ENCODE data around the gene NFATC3. TPM values are rescaled to one million over a fixed set of nuclear protein-coding genes. Genes with fewer than 3 reads are reported as not detected.

The NFATC3 gene
- total and polyA plus RNA-seq, 2 donors (not counting 1 experiment from before 2014, with no cell fraction given) = 33.4 to 115 TPM

- H3K27me3 Mint-ChIP-seq = no peaks in the 10 kb centered on the region
- Histone ChIP-seq H3K27me3 (replicated peaks in 1 of 4; ENCODE audit: control extremely low read depth in 1 of 4, control insufficient read depth in 3 of 4, insufficient read depth in 4 of 4, low read length in 3 of 4) (no peaks in the 10 kb centered on the region), H3K9ac (ENCODE audit: low read length) (no peak overlapping the region), H3K4me3 (ENCODE audit: control extremely low read depth in 1 of 5, extremely low read depth in 1 of 5, insufficient read depth in 1 of 5, low read depth in 2 of 5, low read length in 4 of 5) (no peak overlapping the region), H2AFZ (ENCODE audit: insufficient read depth, low read depth, low read length, poor library complexity, severe bottlenecking) (no peak overlapping the region), H3K79me2 (ENCODE audit: control insufficient read depth, insufficient read depth, low read length) (peaks cover 100% of the 10 kb centered on the region), H3K36me3 (replicated peaks in 1 of 2; ENCODE audit: control extremely low read depth in 1 of 2, control insufficient read depth in 1 of 2, extremely low read depth in 1 of 2, insufficient read depth in 2 of 2, low read length in 1 of 2) (peaks cover 0 to 3% of the 10 kb centered on the region in 2 experiments), H3K27ac (ENCODE audit: low read length in 2 of 2) (peak overlapping the region in 1 of 2 donors; percentile 73), H4K20me1 (ENCODE audit: control insufficient read depth, insufficient read depth, low read length, poor library complexity, severe bottlenecking) (peaks cover 84% of the 10 kb centered on the region), H3K9me3 (ENCODE audit: control extremely low read depth in 1 of 3, control insufficient read depth in 2 of 3, insufficient read depth in 1 of 3, low read length in 2 of 3) (peaks cover 0 to 1% (median under 1%) of the 10 kb centered on the region in 3 donors), H3K4me1 (ENCODE audit: control insufficient read depth in 2 of 2, insufficient read depth in 2 of 2, low read length in 2 of 2) (peaks cover 64 to 73% of the 10 kb centered on the region in 2 donors), H3K4me2 (replicated peaks; ENCODE audit: low read depth, low read length, poor library complexity, severe bottlenecking) (no peak overlapping the region)
- ChIA-PET POLR2A (interaction anchor here (1.1 kb wide), 1 partner anchor 31 kb away, joined by 5 read pairs; the partner anchor contains the start of gene NFATC3), CTCF (interaction anchor here (1.1 to 2.6 kb wide), 8 partner anchors 15 to 112 kb away, joined by 3 to 17 read pairs (median 6); partner anchors contain the start of gene NFATC3)
- WGBS (ENCODE audit: insufficient coverage) = 100% methylated on average over 1 of the region's 2 CpGs
- DNase-seq (peak; percentile 54), ATAC-seq (ENCODE audit: low read depth) (peak; percentile 31)
- H3K4me3 Mint-ChIP-seq = no peak overlapping the region
- H3K27ac Mint-ChIP-seq = peak overlapping the region; percentile 67
- H3K4me1 Mint-ChIP-seq = peaks cover 74% of the 10 kb centered on the region
- H3K9me3 Mint-ChIP-seq (ENCODE audit: insufficient read depth) = peaks cover 5% of the 10 kb centered on the region
- intact Hi-C loops (cut with micrococcal nuclease) = loop anchor here (1.0 kb wide), 2 partner anchors 22 to 46 kb away; no protein-coding TSS in a partner anchor
- TF ChIP-seq CTCF (IDR thresholded peaks at IDR 0.05) (peak; percentile 77), EZH2 (IDR thresholded peaks at IDR 0.05; ENCODE audit: borderline replicate concordance, insufficient read depth, low read depth, low read length, poor library complexity, severe bottlenecking) (no peak)
Measured at GRCh38 chr16:68116256-68116867, 31.2 kb downstream of the NFATC3 start.

GRCh38 chr16:68117884-68118283 is 32.7 kb downstream of the NFATC3 start:
- Histone ChIP-seq H3K9ac (ENCODE audit: low read length) (no peak overlapping the region), H3K4me2 (replicated peaks; ENCODE audit: low read depth, low read length, poor library complexity, severe bottlenecking) (peak overlapping the region; percentile 51), H3K27ac (ENCODE audit: low read length in 2 of 2) (peak overlapping the region in 1 of 2 donors; percentile 73), H3K9me3 (ENCODE audit: control extremely low read depth in 1 of 3, control insufficient read depth in 2 of 3, insufficient read depth in 1 of 3, low read length in 2 of 3) (no peaks in the 10 kb centered on the region), H3K4me3 (ENCODE audit: control extremely low read depth in 1 of 5, extremely low read depth in 1 of 5, insufficient read depth in 1 of 5, low read depth in 2 of 5, low read length in 4 of 5) (no peak overlapping the region), H3K79me2 (ENCODE audit: control insufficient read depth, insufficient read depth, low read length) (peaks cover 100% of the 10 kb centered on the region), H4K20me1 (ENCODE audit: control insufficient read depth, insufficient read depth, low read length, poor library complexity, severe bottlenecking) (peaks cover 85% of the 10 kb centered on the region), H3K36me3 (replicated peaks in 1 of 2; ENCODE audit: control extremely low read depth in 1 of 2, control insufficient read depth in 1 of 2, extremely low read depth in 1 of 2, insufficient read depth in 2 of 2, low read length in 1 of 2) (peaks cover 0 to 11% of the 10 kb centered on the region in 2 experiments), H2AFZ (ENCODE audit: insufficient read depth, low read depth, low read length, poor library complexity, severe bottlenecking) (no peak overlapping the region), H3K27me3 (replicated peaks in 1 of 4; ENCODE audit: control extremely low read depth in 1 of 4, control insufficient read depth in 3 of 4, insufficient read depth in 4 of 4, low read length in 3 of 4) (no peaks in the 10 kb centered on the region), H3K4me1 (ENCODE audit: control insufficient read depth in 2 of 2, insufficient read depth in 2 of 2, low read length in 2 of 2) (peaks cover 67 to 77% of the 10 kb centered on the region in 2 donors)
- CTCF ChIA-PET = interaction anchor here (0.6 to 3.3 kb wide), 9 partner anchors 12 to 531 kb away, joined by 3 to 17 read pairs (median 8); partner anchors contain the start of gene NFATC3
- Mint-ChIP-seq H3K27ac (peak overlapping the region; percentile 69), H3K4me1 (peaks cover 76% of the 10 kb centered on the region), H3K9me3 (ENCODE audit: insufficient read depth) (no peaks in the 10 kb centered on the region), H3K4me3 (peak overlapping the region; percentile 49), H3K27me3 (no peaks in the 10 kb centered on the region)
- no peak for TF ChIP-seq CTCF (IDR thresholded peaks at IDR 0.05)
- TF ChIP-seq EZH2 (IDR thresholded peaks at IDR 0.05; ENCODE audit: borderline replicate concordance, insufficient read depth, low read depth, low read length, poor library complexity, severe bottlenecking) = no peak
- DNase-seq (no peak), ATAC-seq (ENCODE audit: low read depth) (no peak)
- POLR2A ChIA-PET = interaction anchor here (1.2 kb wide), 1 partner anchor 27 kb away, joined by 5 read pairs; no protein-coding TSS in a partner anchor
- intact Hi-C loops (cut with micrococcal nuclease) = loop anchor here (2.0 kb wide), 1 partner anchor 13 kb away; no protein-coding TSS in a partner anchor
- WGBS (ENCODE audit: insufficient coverage) = 81% methylated on average over 3 of the region's 3 CpGs

Data from B cell (primary cell).